MM.1S (cell line): ENCODE measurements around the gene SCRG1.

Source experiments
- EZH2 ChIP-seq: fragments of 300-600 bp; sonication (generic); optimal IDR thresholded peaks from 2 replicates; pipeline ENCODE3; 2017; ENCODE audit warnings: low read depth, mild to moderate bottlenecking, antibody characterized with exemption, low read length, mixed read lengths
- EZH2phosphoT487 ChIP-seq: fragments of 300-600 bp; sonication (generic); IDR thresholded peaks from 2 replicates; pipeline ENCODE4 v1.6.1; 2018; ENCODE audit warnings: antibody characterized with exemption, low read length
- TF ChIP-seq, protein P1 (sequence below): fragments of 300-600 bp; sonication (generic); IDR thresholded peaks from 2 replicates; pipeline ENCODE4 v1.5.1; 2016; ENCODE audit warnings: antibody characterized with exemption, low read length, mixed read lengths

DNA sequence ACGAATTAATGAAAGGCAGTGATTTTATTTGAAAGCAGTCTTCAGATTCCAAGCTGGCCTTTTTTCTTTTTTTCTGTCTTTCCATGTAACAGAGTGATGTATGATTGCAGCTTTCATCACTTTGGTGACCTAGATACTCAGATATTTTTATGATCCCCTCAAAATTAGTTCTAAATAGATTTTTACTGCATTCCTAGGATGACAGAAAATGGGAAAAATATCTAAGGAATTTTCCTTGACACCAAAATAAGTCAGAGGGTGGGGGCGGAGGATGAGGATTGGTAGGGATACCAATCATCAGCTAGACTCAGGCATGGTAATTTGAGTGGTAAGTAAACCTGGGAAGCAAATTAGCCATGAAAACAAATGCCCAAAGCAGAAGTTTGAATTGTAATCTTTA lies 52.8 kb downstream of the SCRG1 start:
- TF ChIP-seq, protein P1, sequence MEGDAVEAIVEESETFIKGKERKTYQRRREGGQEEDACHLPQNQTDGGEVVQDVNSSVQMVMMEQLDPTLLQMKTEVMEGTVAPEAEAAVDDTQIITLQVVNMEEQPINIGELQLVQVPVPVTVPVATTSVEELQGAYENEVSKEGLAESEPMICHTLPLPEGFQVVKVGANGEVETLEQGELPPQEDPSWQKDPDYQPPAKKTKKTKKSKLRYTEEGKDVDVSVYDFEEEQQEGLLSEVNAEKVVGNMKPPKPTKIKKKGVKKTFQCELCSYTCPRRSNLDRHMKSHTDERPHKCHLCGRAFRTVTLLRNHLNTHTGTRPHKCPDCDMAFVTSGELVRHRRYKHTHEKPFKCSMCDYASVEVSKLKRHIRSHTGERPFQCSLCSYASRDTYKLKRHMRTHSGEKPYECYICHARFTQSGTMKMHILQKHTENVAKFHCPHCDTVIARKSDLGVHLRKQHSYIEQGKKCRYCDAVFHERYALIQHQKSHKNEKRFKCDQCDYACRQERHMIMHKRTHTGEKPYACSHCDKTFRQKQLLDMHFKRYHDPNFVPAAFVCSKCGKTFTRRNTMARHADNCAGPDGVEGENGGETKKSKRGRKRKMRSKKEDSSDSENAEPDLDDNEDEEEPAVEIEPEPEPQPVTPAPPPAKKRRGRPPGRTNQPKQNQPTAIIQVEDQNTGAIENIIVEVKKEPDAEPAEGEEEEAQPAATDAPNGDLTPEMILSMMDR, result no peak
- TF ChIP-seq EZH2 (no peak), EZH2phosphoT487 (no peak)
